Activated T-helper 2 cell treated with anti-CD3 and anti-CD28 coated beads, Interferon-gamma antibody, Interleukin-2, Interleukin-4, amounts not matched to agents 10 μg/mL and 5 μg/mL and 100 μg/mL, durations not matched to agents 14 hours and 24 hours and 36 hours (primary cell): ENCODE results near the gene DENND1A. TPM values are rescaled to one million over a fixed set of nuclear protein-coding genes. Genes with fewer than 3 reads are reported as not detected.
A peak's percentile ranks its signal among the peaks of the same experiment; 100 is the strongest.
"Not testable (repeated sequence)": the region's sequence is repeated elsewhere in the genome, so short reads cannot be mapped to it uniquely, and the experiment has no call there.

Experiments
- DNase-seq: peaks from one replicate; pipeline ENCODE4 v3.0.0; 2021; ENCODE audit warnings: low spot score
- H3K27ac Mint-ChIP-seq: one replicate; pipeline ENCODE4 v1.8.0; 2021; ENCODE audit warnings: mixed read lengths
- H3K27me3 Mint-ChIP-seq: one replicate; pipeline ENCODE4 v1.8.0; 2021; ENCODE audit warnings: low read depth, mixed read lengths
- H3K36me3 Mint-ChIP-seq: one replicate; pipeline ENCODE4 v1.8.0; 2021; ENCODE audit warnings: low read depth, mixed read lengths
- H3K4me1 Mint-ChIP-seq: one replicate; pipeline ENCODE4 v1.8.0; 2021; ENCODE audit warnings: low read depth, mixed read lengths
- H3K4me3 Mint-ChIP-seq: one replicate; pipeline ENCODE4 v1.8.0; 2021; ENCODE audit warnings: low read depth, mild to moderate bottlenecking, moderate library complexity, mixed read lengths
- H3K9me3 Mint-ChIP-seq: one replicate; pipeline ENCODE4 v1.8.0; 2021; ENCODE audit warnings: mixed read lengths
- intact Hi-C: fragments of 100-400 bp; cut with micrococcal nuclease; formaldehyde crosslinking; loops from one replicate; pipeline ENCODE4 v1.15.1; 2023
- total RNA-seq: library from RNA; stranded (reverse); gene quantifications from 2 replicates; pipeline ENCODE4 v1.2.3, GENCODE V29; 2022

Gene DENND1A
- total RNA-seq, 1 donor from 2014 or later: 20.0 TPM

DNA sequence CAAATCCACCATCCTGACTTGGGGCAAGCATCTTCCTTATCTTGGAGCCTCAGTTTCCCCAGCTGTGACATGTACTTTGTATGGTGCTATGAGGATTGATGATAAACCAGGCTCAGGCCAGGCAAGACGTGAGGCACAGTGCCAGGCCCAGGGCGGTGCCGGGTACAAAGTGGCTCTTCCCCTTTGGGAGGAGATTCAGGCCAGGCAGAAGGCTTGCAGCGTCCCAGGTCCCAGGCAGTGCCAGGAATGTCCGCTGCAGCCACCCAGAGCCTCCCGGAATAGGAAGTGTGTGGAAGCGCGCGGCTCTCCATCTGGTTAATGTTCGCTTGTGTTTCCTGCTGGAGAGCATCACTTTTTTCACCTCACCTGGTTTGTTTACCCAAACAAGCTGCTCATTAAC is 12.6 kb upstream of the DENND1A start:
- Mint-ChIP-seq H3K4me1 (no peaks in the 10 kb centered on the region), H3K27ac (no peak overlapping the region), H3K36me3 (no peaks in the 10 kb centered on the region), H3K9me3 (no peaks in the 10 kb centered on the region), H3K4me3 (no peak overlapping the region), H3K27me3 (peaks cover 6% of the 10 kb centered on the region)
- intact Hi-C loops: no loop called here
- DNase-seq: no peak

- H3K36me3 Mint-ChIP-seq: no peaks in the 10 kb centered on the region
- H3K4me3 Mint-ChIP-seq: no peak overlapping the region
- intact Hi-C loops: no loop called here
- H3K27ac Mint-ChIP-seq: no peak overlapping the region
- peaks cover under 1% of the 10 kb centered on the region for H3K9me3 Mint-ChIP-seq
- DNase-seq: no peak
- peaks cover 8% of the 10 kb centered on the region for H3K27me3 Mint-ChIP-seq
- H3K4me1 Mint-ChIP-seq: no peaks in the 10 kb centered on the region
Observed at GRCh38 chr9:123941524-123942070, 11.7 kb upstream of the DENND1A start.

- Mint-ChIP-seq H3K36me3 (no peaks in the 10 kb centered on the region), H3K27ac (no peak overlapping the region), H3K4me1 (no peaks in the 10 kb centered on the region), H3K27me3 (peaks cover 15% of the 10 kb centered on the region), H3K4me3 (no peak overlapping the region), H3K9me3 (peaks cover 6% of the 10 kb centered on the region)
- intact Hi-C loops: no loop called here
- DNase-seq: no peak
Observed at GRCh38 chr9:123940721-123941523, 11.0 kb upstream of the DENND1A start.

- intact Hi-C loops: no loop called here
- no peak for DNase-seq
- Mint-ChIP-seq H3K9me3 (peaks cover 6% of the 10 kb centered on the region), H3K4me1 (no peaks in the 10 kb centered on the region), H3K36me3 (no peaks in the 10 kb centered on the region), H3K27me3 (peaks cover 23% of the 10 kb centered on the region), H3K4me3 (no peak overlapping the region), H3K27ac (no peak overlapping the region)
Observed at GRCh38 chr9:123938401-123938800, 8.5 kb upstream of the DENND1A start.

- intact Hi-C loops, H3K4me3 Mint-ChIP-seq, H3K9me3 Mint-ChIP-seq, H3K4me1 Mint-ChIP-seq, DNase-seq, H3K36me3 Mint-ChIP-seq, H3K27ac Mint-ChIP-seq: not testable (repeated sequence)
- peaks cover 25% of the 10 kb centered on the region for H3K27me3 Mint-ChIP-seq
Observed at GRCh38 chr9:123936575-123936974, 6.6 kb upstream of the DENND1A start.

- H3K36me3 Mint-ChIP-seq: no peaks in the 10 kb centered on the region
- peaks cover 20% of the 10 kb centered on the region for H3K27me3 Mint-ChIP-seq
- H3K4me3 Mint-ChIP-seq: no peak overlapping the region
- intact Hi-C loops: no loop called here
- no peak for DNase-seq
- H3K4me1 Mint-ChIP-seq: peaks cover 11% of the 10 kb centered on the region
- peaks cover 6% of the 10 kb centered on the region for H3K9me3 Mint-ChIP-seq
- no peak overlapping the region for H3K27ac Mint-ChIP-seq
Observed at GRCh38 chr9:123933440-123934212, 3.7 kb upstream of the DENND1A start.

DNA sequence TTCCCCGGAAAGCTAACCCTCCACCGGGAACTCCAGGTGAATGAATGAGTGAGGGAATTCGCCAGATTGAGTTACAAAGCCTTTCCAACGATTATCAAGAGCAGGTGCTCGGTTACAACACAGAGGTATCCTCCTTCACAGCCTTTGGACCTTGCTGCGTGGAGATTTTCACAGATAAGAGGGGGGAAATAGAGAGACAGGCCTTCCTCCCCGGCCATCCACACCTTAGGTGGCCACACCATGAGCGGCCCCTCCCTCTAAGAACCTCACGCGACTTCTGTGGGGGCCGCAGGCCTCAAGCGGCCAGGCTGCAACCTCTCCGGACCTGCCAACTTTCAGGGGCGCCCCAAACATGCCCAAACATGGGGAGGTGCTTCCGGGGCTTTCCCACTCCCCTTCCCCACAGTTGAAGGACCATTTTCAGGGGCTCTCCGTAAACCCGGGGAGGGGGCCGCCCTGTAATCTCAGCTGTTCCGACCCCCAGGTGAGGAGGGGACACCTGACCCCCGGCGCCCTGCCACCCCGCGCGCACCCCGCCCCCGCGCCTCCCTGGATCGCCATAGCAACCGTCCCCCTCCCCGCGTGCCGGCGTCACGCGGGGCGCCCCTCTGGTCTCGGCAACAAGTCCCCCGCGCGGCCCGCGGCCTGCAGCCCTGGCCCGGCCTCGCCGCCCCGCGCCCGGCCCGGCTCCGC is 603 bp downstream of the DENND1A start:
- peaks cover 12% of the 10 kb centered on the region for H3K36me3 Mint-ChIP-seq
- DNase-seq: no peak
- intact Hi-C loops: loop anchor here (5.0 to 10.0 kb wide), 3 partner anchors 65 to 385 kb away; no protein-coding TSS in a partner anchor
- H3K27ac Mint-ChIP-seq: peak overlapping the region; percentile 68
- H3K27me3 Mint-ChIP-seq: peaks cover 2% of the 10 kb centered on the region
- peaks cover 30% of the 10 kb centered on the region for H3K4me1 Mint-ChIP-seq
- H3K4me3 Mint-ChIP-seq: peak overlapping the region; percentile 83
- H3K9me3 Mint-ChIP-seq: peaks cover 7% of the 10 kb centered on the region

- H3K4me1 Mint-ChIP-seq: peaks cover 31% of the 10 kb centered on the region
- peak overlapping the region; percentile 83 for H3K4me3 Mint-ChIP-seq
- intact Hi-C loops: loop anchor here (5.0 to 10.0 kb wide), 3 partner anchors 66 to 384 kb away; no protein-coding TSS in a partner anchor
- H3K27ac Mint-ChIP-seq: peak overlapping the region; percentile 68
- no peak for DNase-seq
- peaks cover 2% of the 10 kb centered on the region for H3K27me3 Mint-ChIP-seq
- H3K9me3 Mint-ChIP-seq: peaks cover 12% of the 10 kb centered on the region
- H3K36me3 Mint-ChIP-seq: peaks cover 15% of the 10 kb centered on the region
Observed at GRCh38 chr9:123928533-123929176, 1.3 kb downstream of the DENND1A start.

DNA sequence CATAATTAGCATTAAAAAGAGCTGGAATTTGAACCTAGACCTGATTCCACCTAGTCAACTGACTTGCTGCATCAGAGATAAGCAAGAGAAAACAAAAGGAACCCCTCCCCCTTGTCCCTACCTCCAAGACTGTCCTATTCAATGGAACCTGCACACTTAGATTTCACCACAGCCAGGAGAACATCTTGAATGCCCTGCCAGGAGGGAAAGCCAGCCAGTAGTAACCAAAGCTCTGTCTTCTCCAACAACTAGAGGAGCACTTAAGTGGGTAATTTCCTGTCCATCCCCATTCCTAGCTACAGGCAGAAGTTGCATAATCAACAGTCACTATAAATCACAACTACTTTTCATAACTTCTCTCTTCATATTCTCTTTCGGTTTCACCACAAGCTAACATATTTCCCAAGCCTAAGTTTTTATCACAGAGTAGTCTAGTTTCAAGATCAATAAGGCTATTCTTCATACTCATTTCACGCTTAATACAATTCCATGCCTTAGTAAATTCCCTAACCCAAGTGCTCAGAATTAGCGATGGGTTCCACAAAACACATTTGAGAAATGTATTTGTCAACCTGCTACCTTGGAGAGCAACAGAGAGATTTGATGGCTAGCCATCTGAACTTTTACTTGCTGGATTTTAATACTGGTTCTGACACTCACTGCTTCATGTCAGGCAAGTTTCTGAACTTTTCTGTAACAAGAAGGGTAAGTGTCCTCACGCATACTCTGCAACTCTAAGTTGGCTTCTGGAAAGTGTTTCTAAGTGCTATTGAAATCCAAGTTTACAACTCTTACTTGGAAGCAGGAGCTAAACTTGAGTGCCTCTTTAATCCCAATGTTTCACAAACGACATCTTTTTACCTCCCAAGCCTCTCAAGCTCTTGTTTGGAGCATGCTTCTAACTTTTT is 2.0 kb downstream of the DENND1A start:
- peaks cover 2% of the 10 kb centered on the region for H3K27me3 Mint-ChIP-seq
- H3K4me3 Mint-ChIP-seq: peak overlapping the region; percentile 83
- H3K4me1 Mint-ChIP-seq: peaks cover 33% of the 10 kb centered on the region
- intact Hi-C loops: loop anchor here (5.0 to 10.0 kb wide), 3 partner anchors 67 to 383 kb away; no protein-coding TSS in a partner anchor
- H3K9me3 Mint-ChIP-seq: peaks cover 18% of the 10 kb centered on the region
- H3K27ac Mint-ChIP-seq: no peak overlapping the region
- H3K36me3 Mint-ChIP-seq: peaks cover 15% of the 10 kb centered on the region
- DNase-seq: no peak

DNA sequence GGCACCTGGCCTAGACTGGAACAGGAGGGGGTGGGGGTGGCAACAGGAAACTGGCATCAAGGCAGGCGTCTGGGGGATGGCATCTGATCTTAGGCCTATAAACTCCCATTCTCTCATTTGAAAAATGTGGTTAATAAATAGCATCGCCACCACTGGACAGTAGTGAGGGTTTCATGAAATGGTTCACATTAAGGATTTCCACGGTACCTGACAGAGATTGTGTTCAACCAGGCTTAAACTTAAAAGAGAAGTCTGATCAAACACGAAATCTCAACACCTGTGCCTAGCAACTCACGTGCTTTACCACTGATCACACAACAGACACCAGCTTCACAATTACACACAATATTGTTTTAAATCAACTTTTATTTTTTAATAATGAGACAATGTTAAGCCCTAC is 3.0 kb downstream of the DENND1A start:
- peaks cover 15% of the 10 kb centered on the region for H3K36me3 Mint-ChIP-seq
- intact Hi-C loops: loop anchor here (5.0 to 10.0 kb wide), 3 partner anchors 68 to 382 kb away; no protein-coding TSS in a partner anchor
- H3K4me3 Mint-ChIP-seq: no peak overlapping the region

GRCh38 chr9:123925819-123926218 is 4.1 kb downstream of the DENND1A start:
- H3K27ac Mint-ChIP-seq: no peak overlapping the region
- peaks cover 18% of the 10 kb centered on the region for H3K9me3 Mint-ChIP-seq
- intact Hi-C loops: loop anchor here (5.0 to 10.0 kb wide), 3 partner anchors 69 to 381 kb away; no protein-coding TSS in a partner anchor
- no peak for DNase-seq
- peaks cover 15% of the 10 kb centered on the region for H3K36me3 Mint-ChIP-seq
- peaks cover 32% of the 10 kb centered on the region for H3K4me1 Mint-ChIP-seq
- H3K27me3 Mint-ChIP-seq: no peaks in the 10 kb centered on the region
- H3K4me3 Mint-ChIP-seq: no peak overlapping the region

More for the DNA sequence above, 3.0 kb downstream of the DENND1A start:
- Mint-ChIP-seq H3K4me1 (peaks cover 33% of the 10 kb centered on the region), H3K27me3 (peaks cover 2% of the 10 kb centered on the region), H3K9me3 (peaks cover 18% of the 10 kb centered on the region), H3K27ac (no peak overlapping the region)
- DNase-seq: no peak
